HEK293 (cell line): ENCODE results near the gene MIEN1.

ENCODE experiments used
- GLIS1 ChIP-seq: fragments of 450-650 bp; formaldehyde crosslinking; IDR thresholded peaks from 2 replicates; pipeline ENCODE4 v1.5.1; 2016; ENCODE audit warnings: missing biosample characterization, missing genetic modification characterization
- GLIS2 ChIP-seq: fragments of 450-650 bp; formaldehyde crosslinking; IDR thresholded peaks from 2 replicates; pipeline ENCODE4 v1.5.1; 2016; ENCODE audit warnings: missing biosample characterization, missing genetic modification characterization
- KLF1 ChIP-seq: fragments of 450-650 bp; formaldehyde crosslinking; IDR thresholded peaks from 2 replicates; pipeline ENCODE4 v1.5.1; 2016; ENCODE audit warnings: missing biosample characterization, missing genetic modification characterization
- KLF10 ChIP-seq: fragments of 450-650 bp; IDR thresholded peaks from 2 replicates; pipeline ENCODE4 v1.5.1; 2018; ENCODE audit warnings: missing biosample characterization, mild to moderate bottlenecking, missing genetic modification characterization
- KLF9 ChIP-seq: fragments of 450-650 bp; formaldehyde crosslinking; IDR thresholded peaks from 2 replicates; pipeline ENCODE4 v1.5.1; 2016; ENCODE audit warnings: missing biosample characterization, missing genetic modification characterization, low read depth
- MZF1 ChIP-seq: fragments of 450-650 bp; formaldehyde crosslinking; IDR thresholded peaks from 2 replicates; pipeline ENCODE4 v1.5.1; 2017; ENCODE audit warnings: missing biosample characterization, missing genetic modification characterization, borderline replicate concordance
- PRDM1 ChIP-seq: fragments of 450-650 bp; formaldehyde crosslinking; IDR thresholded peaks from 2 replicates; pipeline ENCODE4; 2016; ENCODE audit warnings: missing biosample characterization, missing genetic modification characterization
- PRDM6 ChIP-seq: fragments of 450-650 bp; formaldehyde crosslinking; IDR thresholded peaks from 2 replicates; pipeline ENCODE4 v1.5.1; 2017; ENCODE audit warnings: missing biosample characterization, missing genetic modification characterization
- SP2 ChIP-seq: fragments of 450-650 bp; formaldehyde crosslinking; IDR thresholded peaks from 2 replicates; pipeline ENCODE4 v1.5.1; 2016; ENCODE audit warnings: missing biosample characterization, missing genetic modification characterization
- WT1 ChIP-seq: fragments of 450-650 bp; formaldehyde crosslinking; IDR thresholded peaks from 2 replicates; pipeline ENCODE4 v1.5.1; 2016; ENCODE audit warnings: missing biosample characterization, missing genetic modification characterization
- ZBTB20 ChIP-seq: fragments of 450-650 bp; formaldehyde crosslinking; IDR thresholded peaks from 2 replicates; pipeline ENCODE4 v1.5.1; 2016; ENCODE audit warnings: missing biosample characterization, missing genetic modification characterization
- ZBTB6 ChIP-seq: fragments of 450-650 bp; formaldehyde crosslinking; IDR thresholded peaks from 2 replicates; pipeline ENCODE4 v1.5.1; 2017; ENCODE audit warnings: missing biosample characterization, missing genetic modification characterization
- ZBTB8A ChIP-seq: fragments of 450-650 bp; formaldehyde crosslinking; IDR thresholded peaks from 2 replicates; pipeline ENCODE4 v1.5.1; 2016; ENCODE audit warnings: missing biosample characterization, missing genetic modification characterization
- ZNF10 ChIP-seq: fragments of 450-650 bp; formaldehyde crosslinking; IDR thresholded peaks from 2 replicates; pipeline ENCODE4 v1.5.1; 2017; ENCODE audit warnings: missing biosample characterization, missing genetic modification characterization
- ZNF157 ChIP-seq: fragments of 450-650 bp; formaldehyde crosslinking; IDR thresholded peaks from 2 replicates; pipeline ENCODE4 v1.5.1; 2016; ENCODE audit warnings: missing biosample characterization, missing genetic modification characterization
- ZNF211 ChIP-seq: fragments of 450-650 bp; formaldehyde crosslinking; IDR thresholded peaks from 2 replicates; pipeline ENCODE4 v1.5.1; 2016; ENCODE audit warnings: low read depth, missing biosample characterization, missing genetic modification characterization
- ZNF221 ChIP-seq: fragments of 450-650 bp; formaldehyde crosslinking; IDR thresholded peaks from 2 replicates; pipeline ENCODE4 v1.5.1; 2017; ENCODE audit warnings: missing biosample characterization, missing genetic modification characterization, borderline replicate concordance
- ZNF266 ChIP-seq: fragments of 450-650 bp; formaldehyde crosslinking; IDR thresholded peaks from 2 replicates; pipeline ENCODE4 v1.5.1; 2016; ENCODE audit warnings: missing biosample characterization, missing genetic modification characterization, low read depth
- ZNF324 ChIP-seq: fragments of 450-650 bp; formaldehyde crosslinking; IDR thresholded peaks from 2 replicates; pipeline ENCODE4 v1.5.1; 2016; ENCODE audit warnings: missing biosample characterization, missing genetic modification characterization
- ZNF48 ChIP-seq: fragments of 450-650 bp; formaldehyde crosslinking; IDR thresholded peaks from 2 replicates; pipeline ENCODE4 v1.5.1; 2016; ENCODE audit warnings: missing biosample characterization, missing genetic modification characterization
- ZNF501 ChIP-seq: fragments of 450-650 bp; formaldehyde crosslinking; IDR thresholded peaks from 2 replicates; pipeline ENCODE4 v1.5.1; 2016; ENCODE audit warnings: missing biosample characterization, missing genetic modification characterization
- ZNF530 ChIP-seq: fragments of 450-650 bp; formaldehyde crosslinking; IDR thresholded peaks from 2 replicates; pipeline ENCODE4 v1.5.1; 2016; ENCODE audit warnings: low read depth, missing biosample characterization, missing genetic modification characterization
- ZNF624 ChIP-seq: fragments of 450-650 bp; formaldehyde crosslinking; IDR thresholded peaks from 2 replicates; pipeline ENCODE4 v1.5.1; 2017; ENCODE audit warnings: missing biosample characterization, missing genetic modification characterization
- ZNF664 ChIP-seq: fragments of 450-650 bp; formaldehyde crosslinking; IDR thresholded peaks from 2 replicates; pipeline ENCODE4 v1.5.1; 2016; ENCODE audit warnings: missing biosample characterization, missing genetic modification characterization
- ZNF701 ChIP-seq: fragments of 450-650 bp; formaldehyde crosslinking; IDR thresholded peaks from 2 replicates; pipeline ENCODE4 v1.5.1; 2016; ENCODE audit warnings: missing biosample characterization, missing genetic modification characterization
- ZNF76 ChIP-seq: fragments of 450-650 bp; formaldehyde crosslinking; IDR thresholded peaks from 2 replicates; pipeline ENCODE4; 2016; ENCODE audit warnings: low read depth, missing biosample characterization, missing genetic modification characterization, borderline replicate concordance
- ZNF830 ChIP-seq: fragments of 450-650 bp; IDR thresholded peaks from 2 replicates; pipeline ENCODE4 v1.5.0; 2018; ENCODE audit warnings: missing biosample characterization, missing genetic modification characterization, low read depth, mild to moderate bottlenecking, moderate library complexity
- ZSCAN30 ChIP-seq: fragments of 450-650 bp; IDR thresholded peaks from 2 replicates; pipeline ENCODE4 v1.5.1; 2018; ENCODE audit warnings: missing biosample characterization, mild to moderate bottlenecking, missing genetic modification characterization, moderate library complexity
- TF ChIP-seq, protein P1 (sequence below): fragments of 450-650 bp; formaldehyde crosslinking; IDR thresholded peaks from 2 replicates; pipeline ENCODE4 v1.5.1; 2016; ENCODE audit warnings: missing biosample characterization, missing genetic modification characterization
- TF ChIP-seq, protein P2 (sequence below): fragments of 450-650 bp; formaldehyde crosslinking; optimal IDR thresholded peaks from 2 replicates; pipeline ENCODE3; 2016; ENCODE audit warnings: missing biosample characterization, mild to moderate bottlenecking, missing genetic modification characterization
- TF ChIP-seq, protein P3 (sequence below): fragments of 450-650 bp; formaldehyde crosslinking; IDR thresholded peaks from 2 replicates; pipeline ENCODE4 v1.5.1; 2017; ENCODE audit warnings: missing biosample characterization, missing genetic modification characterization

Gene MIEN1

DNA sequence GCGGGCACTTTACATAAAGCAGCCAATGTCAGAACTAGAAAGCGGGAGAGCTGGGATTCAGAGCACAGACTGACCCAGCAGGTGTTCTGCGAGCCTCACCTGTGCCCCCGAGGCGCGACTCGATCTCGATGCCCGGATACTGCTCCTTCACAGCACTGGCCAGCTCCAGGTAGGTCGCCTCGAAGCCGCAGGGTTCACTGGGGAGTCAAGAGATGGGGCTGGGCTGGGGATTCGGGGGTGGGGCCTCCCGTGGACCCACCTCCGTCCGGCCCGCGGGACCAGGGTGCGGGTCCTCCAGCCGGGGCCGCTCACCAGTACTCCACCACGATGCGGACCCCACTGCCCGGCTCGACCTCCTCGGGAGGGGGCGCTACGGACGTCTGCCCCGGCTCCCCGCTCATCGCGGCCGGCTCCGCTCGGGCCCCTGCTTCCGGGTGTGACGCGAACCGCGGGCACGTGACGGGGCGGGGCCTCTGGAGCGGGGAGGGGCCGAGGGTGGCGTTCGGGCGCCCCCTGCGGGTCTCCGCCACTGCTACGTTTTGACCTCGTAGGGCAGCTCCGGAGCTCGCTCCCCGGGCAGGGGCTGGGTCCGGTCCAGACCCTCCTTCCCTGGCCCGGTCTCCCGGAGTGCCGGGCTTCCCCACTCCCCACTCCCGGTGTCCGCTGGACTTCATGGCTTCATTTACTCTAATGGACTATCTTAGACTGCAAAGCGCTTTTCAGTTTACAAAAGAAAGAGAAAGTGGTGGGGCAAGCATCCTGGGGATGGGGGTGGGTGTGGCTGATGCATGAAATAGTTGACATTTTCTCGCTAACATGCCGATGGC lies at the start of gene MIEN1 (continued):
- peak; percentile 79 for TF ChIP-seq SP2 (tag by site-specific recombination)
- no peak for TF ChIP-seq ZNF266 (tag by site-specific recombination)
- TF ChIP-seq ZBTB8A (tag by site-specific recombination), result peak; percentile 15; the same call in 1 of the 2 replicates
- TF ChIP-seq, protein P1, sequence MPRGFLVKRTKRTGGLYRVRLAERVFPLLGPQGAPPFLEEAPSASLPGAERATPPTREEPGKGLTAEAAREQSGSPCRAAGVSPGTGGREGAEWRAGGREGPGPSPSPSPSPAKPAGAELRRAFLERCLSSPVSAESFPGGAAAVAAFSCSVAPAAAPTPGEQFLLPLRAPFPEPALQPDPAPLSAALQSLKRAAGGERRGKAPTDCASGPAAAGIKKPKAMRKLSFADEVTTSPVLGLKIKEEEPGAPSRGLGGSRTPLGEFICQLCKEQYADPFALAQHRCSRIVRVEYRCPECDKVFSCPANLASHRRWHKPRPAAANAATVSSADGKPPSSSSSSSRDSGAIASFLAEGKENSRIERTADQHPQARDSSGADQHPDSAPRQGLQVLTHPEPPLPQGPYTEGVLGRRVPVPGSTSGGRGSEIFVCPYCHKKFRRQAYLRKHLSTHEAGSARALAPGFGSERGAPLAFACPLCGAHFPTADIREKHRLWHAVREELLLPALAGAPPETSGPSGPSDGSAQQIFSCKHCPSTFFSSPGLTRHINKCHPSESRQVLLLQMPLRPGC (tag by site-specific recombination), result 0 out of 2 replicates have a peak, but pooled peaks have one; percentile 35
- TF ChIP-seq KLF10 (tag by site-specific recombination), result peak; percentile 76
- TF ChIP-seq PRDM1 (tag by site-specific recombination), result 0 out of 2 replicates have a peak, but pooled peaks have one; percentile 17
- TF ChIP-seq ZNF10 (tag by site-specific recombination), result no peak
- TF ChIP-seq ZNF530 (tag by site-specific recombination), result no peak
- TF ChIP-seq ZSCAN30 (tag by site-specific recombination), result peak; percentile 54; the same call in 1 of the 2 replicates
- peak; percentile 59 for TF ChIP-seq GLIS1
- TF ChIP-seq ZNF624 (tag by site-specific recombination), result no peak
- TF ChIP-seq ZNF664 (tag by site-specific recombination), result no peak
- TF ChIP-seq ZNF501 (tag by site-specific recombination), result peak; percentile 73; the same call in 1 of the 2 replicates
- TF ChIP-seq KLF9 (tag by site-specific recombination), result peak; percentile 82
- no peak for TF ChIP-seq ZNF211 (tag by site-specific recombination)
- TF ChIP-seq ZNF48 (tag by site-specific recombination), result no peak
- TF ChIP-seq ZBTB20, result peak; percentile 33; the same call in 1 of the 2 replicates
- no peak for TF ChIP-seq ZNF701 (tag by site-specific recombination)
- TF ChIP-seq ZNF76 (tag by site-specific recombination), result 0 out of 2 replicates have a peak, but pooled peaks have one; percentile 59
- TF ChIP-seq, protein P2, sequence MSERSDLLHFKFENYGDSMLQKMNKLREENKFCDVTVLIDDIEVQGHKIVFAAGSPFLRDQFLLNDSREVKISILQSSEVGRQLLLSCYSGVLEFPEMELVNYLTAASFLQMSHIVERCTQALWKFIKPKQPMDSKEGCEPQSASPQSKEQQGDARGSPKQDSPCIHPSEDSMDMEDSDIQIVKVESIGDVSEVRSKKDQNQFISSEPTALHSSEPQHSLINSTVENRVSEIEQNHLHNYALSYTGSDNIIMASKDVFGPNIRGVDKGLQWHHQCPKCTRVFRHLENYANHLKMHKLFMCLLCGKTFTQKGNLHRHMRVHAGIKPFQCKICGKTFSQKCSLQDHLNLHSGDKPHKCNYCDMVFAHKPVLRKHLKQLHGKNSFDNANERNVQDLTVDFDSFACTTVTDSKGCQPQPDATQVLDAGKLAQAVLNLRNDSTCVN (tag by site-specific recombination), result peak; percentile 90
- TF ChIP-seq ZBTB6 (tag by site-specific recombination), result no peak; the same call in 1 of the 2 replicates
- no peak for TF ChIP-seq ZNF221 (tag by site-specific recombination)
- no peak; the same call in 1 of the 2 replicates for TF ChIP-seq ZNF324 (tag by site-specific recombination)
- TF ChIP-seq WT1 (tag by site-specific recombination), result 0 out of 2 replicates have a peak, but pooled peaks have one; percentile 5
- no peak for TF ChIP-seq PRDM6
- no peak for TF ChIP-seq ZNF830 (tag by site-specific recombination)
- peak; percentile 26; the same call in 1 of the 2 replicates for TF ChIP-seq MZF1 (tag by site-specific recombination)
- TF ChIP-seq, protein P3, sequence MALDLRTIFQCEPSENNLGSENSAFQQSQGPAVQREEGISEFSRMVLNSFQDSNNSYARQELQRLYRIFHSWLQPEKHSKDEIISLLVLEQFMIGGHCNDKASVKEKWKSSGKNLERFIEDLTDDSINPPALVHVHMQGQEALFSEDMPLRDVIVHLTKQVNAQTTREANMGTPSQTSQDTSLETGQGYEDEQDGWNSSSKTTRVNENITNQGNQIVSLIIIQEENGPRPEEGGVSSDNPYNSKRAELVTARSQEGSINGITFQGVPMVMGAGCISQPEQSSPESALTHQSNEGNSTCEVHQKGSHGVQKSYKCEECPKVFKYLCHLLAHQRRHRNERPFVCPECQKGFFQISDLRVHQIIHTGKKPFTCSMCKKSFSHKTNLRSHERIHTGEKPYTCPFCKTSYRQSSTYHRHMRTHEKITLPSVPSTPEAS (tag by site-specific recombination), result no peak
- TF ChIP-seq GLIS2 (tag by site-specific recombination), result peak; percentile 86
- peak; percentile 35; the same call in 1 of the 2 replicates for TF ChIP-seq KLF1 (tag by site-specific recombination)
- no peak for TF ChIP-seq ZNF157 (tag by site-specific recombination)
